HepG2 (cell line): ENCODE data around the gene LYRM7. TPM values are rescaled to one million over a fixed set of nuclear protein-coding genes. Genes with fewer than 3 reads are reported as not detected.

Experiments used
- ATAC-seq: fragments of 200-7000 bp; cut with Tn5 transposase; 3 replicates; pipeline ENCODE4 v1.9.1; 2020; ENCODE audit warnings: mild to moderate bottlenecking, moderate library complexity
- BruUV-seq: library from RNA; stranded (reverse); fragments of 400-500 nt; replicated peaks from 2 replicates; lab custom pipeline; 2021; lab: Mats Ljungman, UMichigan
- CTCF ChIA-PET: fragments of 300-600 bp; formaldehyde crosslinking; extraction: SDS; loops from one replicate; lab custom pipeline; 2021; ENCODE audit warnings: low total read pairs, inconsistent platforms, low intra/inter-chr PET ratio; lab: Yijun Ruan, JAX
- POLR2A ChIA-PET: fragments of 350-600 bp; sonication (Branson Sonifier 250); formaldehyde crosslinking; loops from one replicate; lab custom pipeline; 2020; ENCODE audit warnings: antibody characterized with exemption, inconsistent platforms; lab: Yijun Ruan, JAX
- DNase-seq: peaks from one replicate; pipeline ENCODE4 v3.0.0-alpha.2; 2015; ENCODE audit warnings: low spot score
- FAIRE-seq: peaks from 3 replicates; lab custom pipeline; 2011; peaks lifted over from hg19 to GRCh38; lab: Jason Lieb, UNC
- H2AFZ ChIP-seq: one replicate; pipeline ENCODE4 v1.6.1; 2011; ENCODE audit warnings: low read length, inconsistent platforms
- H3K27ac ChIP-seq: fragments of 300-600 bp; 3 replicates; pipeline ENCODE4 v1.8.0; 2011; ENCODE audit warnings: mixed run types, mild to moderate bottlenecking, mixed read lengths, low read length, inconsistent platforms; ENCODE audit not compliant: insufficient read depth; ENCODE audit errors: extremely low read length
- H3K27me3 ChIP-seq, 2 experiments: fragments of 200-600 bp in 1 of 2; 2 replicates in 1 of 2; 3 replicates in 1 of 2; pipeline versions ENCODE4 v1.6.0 to v1.8.0; 2011; ENCODE audit warnings: low read length in 2 of 2, mild to moderate bottlenecking in 2 of 2, moderate library complexity in 2 of 2, inconsistent platforms in 1 of 2; ENCODE audit not compliant: insufficient read depth in 2 of 2, control insufficient read depth in 1 of 2
- H3K36me3 ChIP-seq, 2 experiments: fragments of 200-600 bp in 1 of 2; replicated peaks in 1 of 2; 2 replicates in 1 of 2; 3 replicates in 1 of 2; pipeline versions ENCODE4 v1.5.1 to v1.8.0; 2011; ENCODE audit warnings: low read length in 2 of 2, inconsistent platforms in 1 of 2; ENCODE audit not compliant: insufficient read depth in 2 of 2, control insufficient read depth in 1 of 2
- H3K4me1 ChIP-seq: 2 replicates; pipeline ENCODE4 v1.5.1; 2012; ENCODE audit warnings: low read length, inconsistent platforms; ENCODE audit not compliant: insufficient read depth
- H3K4me2 ChIP-seq: 2 replicates; pipeline ENCODE4 v1.6.0; 2011; ENCODE audit warnings: low read depth, low read length, inconsistent platforms
- H3K4me3 ChIP-seq, 3 experiments: fragments of 200-600 bp in 1 of 3; sonication (generic), shearing (Covaris generic) in 1 of 3; replicated peaks in 1 of 3; 2 replicates each; pipeline ENCODE4 v1.5.1; 2011 to 2016; ENCODE audit warnings: low read length in 3 of 3, inconsistent platforms in 2 of 3, low read depth in 2 of 3, mild to moderate bottlenecking in 2 of 3, control low read depth in 1 of 3, mixed read lengths in 1 of 3; ENCODE audit not compliant: insufficient read depth in 1 of 3
- H3K79me2 ChIP-seq: one replicate; pipeline ENCODE4 v1.6.1; 2011; ENCODE audit warnings: low read length, inconsistent platforms; ENCODE audit not compliant: insufficient read depth
- H3K9ac ChIP-seq: 2 replicates; pipeline ENCODE4 v1.6.0; 2011; ENCODE audit warnings: mild to moderate bottlenecking, low read depth, low read length, inconsistent platforms; ENCODE audit not compliant: insufficient read depth
- H3K9me3 ChIP-seq: 2 replicates; pipeline ENCODE4 v1.5.1; 2012; ENCODE audit warnings: mild to moderate bottlenecking, low read length
- H4K20me1 ChIP-seq: 2 replicates; pipeline ENCODE4 v1.6.0; 2011; ENCODE audit warnings: inconsistent platforms, mild to moderate bottlenecking, low read length, moderate library complexity; ENCODE audit not compliant: insufficient read depth
- NCOA5 ChIP-seq: sonication (generic); formaldehyde crosslinking; IDR thresholded peaks from 2 replicates; pipeline ENCODE4 v1.4.0; 2020; ENCODE audit warnings: missing genetic modification reagents
- ZNF615 ChIP-seq: sonication (generic); formaldehyde crosslinking; IDR thresholded peaks from 2 replicates; pipeline ENCODE4 v1.5.0; 2020; ENCODE audit warnings: mild to moderate bottlenecking, missing genetic modification reagents, borderline replicate concordance
- ZNF879 ChIP-seq: sonication (generic); formaldehyde crosslinking; IDR thresholded peaks from 2 replicates; pipeline ENCODE4 v1.8.1; 2023; ENCODE audit warnings: missing genetic modification reagents
- WGBS: methylation state at CpG from one replicate; pipeline ENCODE4 v1.1.6; 2017; ENCODE audit warnings: low lambda C conversion rate; 5-methylcytosine and 5-hydroxymethylcytosine counted together
- in situ Hi-C: cut with HindIII; loops from 2 replicates; pipeline ENCODE4 v1.10.0; 2017; ENCODE audit warnings: low pct_unique_long_range_greater_than_20kb; ENCODE audit not compliant: extremely low pct_ligation_motif_present
- intact Hi-C: fragments of 100-400 bp; cut with micrococcal nuclease; formaldehyde crosslinking; loops from one replicate; pipeline ENCODE4 v1.10.0; 2022; ENCODE audit not compliant: unreplicated experiment
- polyA plus RNA-seq, 8 experiments: library from polyadenylated mRNA; depleted of rRNA in 3 of 8; stranded (reverse) in 7 of 8; unstranded in 1 of 8; fragments of >200 nt; fragmentation: Illumina TruSeq in 4 of 8; extraction: Trizol in 4 of 8; gene quantifications; 2 replicates each; pipeline versions ENCODE4 v1.2.1 to v1.2.3, GENCODE V29; 2011 to 2016; ENCODE audit warnings: low read depth in 4 of 8, missing spikeins in 1 of 8, mixed read lengths in 1 of 8; ENCODE audit not compliant: insufficient read depth in 1 of 8
- total RNA-seq, 5 experiments: library from RNA; depleted of rRNA; stranded (reverse); fragments of >200 nt; fragmentation: Illumina TruSeq; extraction: Trizol; gene quantifications; 2 replicates each; pipeline ENCODE4 v1.2.3, GENCODE V29; 2016; ENCODE audit warnings: low read depth in 1 of 5
- TF ChIP-seq, protein P1 (sequence below): sonication (generic); formaldehyde crosslinking; IDR thresholded peaks from 2 replicates; pipeline ENCODE4 v1.4.0; 2020; ENCODE audit warnings: missing genetic modification reagents

Gene LYRM7
- total and polyA plus RNA-seq, 2 of the 13 experiments (the other 11 are each of a cell fraction or from before 2014, with no cell fraction given) = 3.0 to 5.5 TPM

DNA sequence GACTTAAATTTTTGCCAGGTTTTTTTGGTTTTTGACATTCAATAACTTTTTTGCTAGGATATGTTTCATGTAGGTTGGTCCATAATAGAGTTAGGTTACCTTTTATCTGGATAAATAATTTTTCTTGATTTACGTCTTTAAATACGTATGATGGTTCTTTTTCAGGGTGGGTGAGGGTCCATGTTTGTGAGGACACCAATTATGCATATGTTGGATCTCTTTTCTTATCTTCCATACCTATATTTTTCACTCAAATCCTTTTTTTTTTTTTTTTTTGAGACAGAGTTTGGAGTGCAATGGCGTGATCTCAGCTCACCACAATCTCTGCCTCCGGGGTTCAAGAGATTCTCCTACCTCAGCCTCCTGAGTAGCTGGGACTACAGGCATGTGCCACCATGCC is 75.8 kb downstream of the LYRM7 start (continued):
- TF ChIP-seq, protein P1, sequence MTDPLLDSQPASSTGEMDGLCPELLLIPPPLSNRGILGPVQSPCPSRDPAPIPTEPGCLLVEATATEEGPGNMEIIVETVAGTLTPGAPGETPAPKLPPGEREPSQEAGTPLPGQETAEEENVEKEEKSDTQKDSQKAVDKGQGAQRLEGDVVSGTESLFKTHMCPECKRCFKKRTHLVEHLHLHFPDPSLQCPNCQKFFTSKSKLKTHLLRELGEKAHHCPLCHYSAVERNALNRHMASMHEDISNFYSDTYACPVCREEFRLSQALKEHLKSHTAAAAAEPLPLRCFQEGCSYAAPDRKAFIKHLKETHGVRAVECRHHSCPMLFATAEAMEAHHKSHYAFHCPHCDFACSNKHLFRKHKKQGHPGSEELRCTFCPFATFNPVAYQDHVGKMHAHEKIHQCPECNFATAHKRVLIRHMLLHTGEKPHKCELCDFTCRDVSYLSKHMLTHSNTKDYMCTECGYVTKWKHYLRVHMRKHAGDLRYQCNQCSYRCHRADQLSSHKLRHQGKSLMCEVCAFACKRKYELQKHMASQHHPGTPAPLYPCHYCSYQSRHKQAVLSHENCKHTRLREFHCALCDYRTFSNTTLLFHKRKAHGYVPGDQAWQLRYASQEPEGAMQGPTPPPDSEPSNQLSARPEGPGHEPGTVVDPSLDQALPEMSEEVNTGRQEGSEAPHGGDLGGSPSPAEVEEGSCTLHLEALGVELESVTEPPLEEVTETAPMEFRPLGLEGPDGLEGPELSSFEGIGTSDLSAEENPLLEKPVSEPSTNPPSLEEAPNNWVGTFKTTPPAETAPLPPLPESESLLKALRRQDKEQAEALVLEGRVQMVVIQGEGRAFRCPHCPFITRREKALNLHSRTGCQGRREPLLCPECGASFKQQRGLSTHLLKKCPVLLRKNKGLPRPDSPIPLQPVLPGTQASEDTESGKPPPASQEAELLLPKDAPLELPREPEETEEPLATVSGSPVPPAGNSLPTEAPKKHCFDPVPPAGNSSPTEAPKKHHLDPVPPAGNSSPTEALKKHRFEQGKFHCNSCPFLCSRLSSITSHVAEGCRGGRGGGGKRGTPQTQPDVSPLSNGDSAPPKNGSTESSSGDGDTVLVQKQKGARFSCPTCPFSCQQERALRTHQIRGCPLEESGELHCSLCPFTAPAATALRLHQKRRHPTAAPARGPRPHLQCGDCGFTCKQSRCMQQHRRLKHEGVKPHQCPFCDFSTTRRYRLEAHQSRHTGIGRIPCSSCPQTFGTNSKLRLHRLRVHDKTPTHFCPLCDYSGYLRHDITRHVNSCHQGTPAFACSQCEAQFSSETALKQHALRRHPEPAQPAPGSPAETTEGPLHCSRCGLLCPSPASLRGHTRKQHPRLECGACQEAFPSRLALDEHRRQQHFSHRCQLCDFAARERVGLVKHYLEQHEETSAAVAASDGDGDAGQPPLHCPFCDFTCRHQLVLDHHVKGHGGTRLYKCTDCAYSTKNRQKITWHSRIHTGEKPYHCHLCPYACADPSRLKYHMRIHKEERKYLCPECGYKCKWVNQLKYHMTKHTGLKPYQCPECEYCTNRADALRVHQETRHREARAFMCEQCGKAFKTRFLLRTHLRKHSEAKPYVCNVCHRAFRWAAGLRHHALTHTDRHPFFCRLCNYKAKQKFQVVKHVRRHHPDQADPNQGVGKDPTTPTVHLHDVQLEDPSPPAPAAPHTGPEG (CRISPR knock-in tag) = no peak

DNA sequence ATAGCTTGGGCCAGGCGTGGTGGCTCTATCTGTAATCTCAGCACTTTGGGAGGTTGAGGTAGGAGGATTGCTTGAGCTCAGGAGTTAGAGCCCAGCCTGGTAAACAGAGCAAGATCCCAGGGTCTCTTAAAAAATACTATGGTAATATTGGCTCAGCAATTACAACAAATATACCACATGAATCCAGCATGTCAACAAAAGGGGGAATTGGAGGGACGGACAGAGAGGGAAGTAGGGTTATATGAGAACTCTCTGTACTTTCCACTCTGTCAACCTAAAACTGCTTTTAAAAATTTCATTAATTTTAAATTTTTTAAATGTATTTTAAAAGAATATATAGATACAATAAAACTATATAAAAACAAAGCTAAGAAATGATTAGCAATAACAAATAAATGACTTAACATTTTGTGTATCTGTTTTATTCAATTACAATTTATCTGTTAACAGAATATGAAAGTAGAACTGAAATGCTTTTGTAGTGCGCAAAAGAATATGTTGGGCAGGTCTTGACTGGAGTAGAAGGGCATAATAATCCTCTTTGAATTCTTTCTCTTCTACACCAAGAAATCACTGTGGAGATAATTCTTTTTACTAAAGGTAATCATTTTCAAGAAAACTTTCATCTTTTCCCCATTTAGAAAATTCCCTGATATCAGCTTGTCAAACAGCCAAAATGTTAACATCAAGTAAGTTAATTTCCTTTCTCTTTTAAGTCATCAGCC is 80.2 kb downstream of the LYRM7 start:
- Histone ChIP-seq H3K4me1 (no peaks in the 10 kb centered on the region), H2AFZ (no peak overlapping the region), H3K27me3 (no peaks in the 10 kb centered on the region), H3K36me3 (no peaks in the 10 kb centered on the region), H3K79me2 (no peaks in the 10 kb centered on the region), H3K4me3 (no peak overlapping the region), H3K27ac (no peak overlapping the region), H4K20me1 (no peaks in the 10 kb centered on the region), H3K9ac (no peak overlapping the region), H3K9me3 (peaks cover 11% of the 10 kb centered on the region), H3K4me2 (no peak overlapping the region)
- BruUV-seq = no TSS peak
- TF ChIP-seq ZNF615 (CRISPR knock-in tag) = no peak
- no peak for TF ChIP-seq ZNF879 (CRISPR knock-in tag)
- no peak for TF ChIP-seq NCOA5 (CRISPR knock-in tag)
- POLR2A ChIA-PET = interaction anchor here (1.0 kb wide), 1 partner anchor 12 kb away, joined by 3 read pairs; no protein-coding TSS in a partner anchor
- no peak for FAIRE-seq
- no peak for DNase-seq
- in situ Hi-C loops (no loop called here), intact Hi-C loops (no loop called here)
- CTCF ChIA-PET = no interaction called here
- 40% methylated on average over 3 of the region's 3 CpGs for WGBS
- ATAC-seq = no peak
